GM06990 (cell line): ENCODE results near the gene CDC37L1.

Source experiments
- DNase-seq: peaks from one replicate; pipeline ENCODE4 v3.0.0-alpha.2; 2011; ENCODE audit not compliant: insufficient read length; ENCODE audit errors: extremely low read depth
- H3K27me3 ChIP-seq: replicated peaks from 2 replicates; pipeline ENCODE4 v1.6.0; 2011; ENCODE audit warnings: low read length; ENCODE audit not compliant: control insufficient read depth, insufficient read depth
- H3K36me3 ChIP-seq: 2 replicates; pipeline ENCODE4 v1.5.1; 2011; ENCODE audit warnings: low read length; ENCODE audit not compliant: control insufficient read depth, insufficient read depth
- H3K4me3 ChIP-seq: replicated peaks from 2 replicates; pipeline ENCODE4 v1.5.1; 2011; ENCODE audit warnings: low read depth, mild to moderate bottlenecking, control low read depth, low read length
- CTCF ChIP-seq: IDR thresholded peaks from 2 replicates; pipeline ENCODE4 v1.5.1; 2011; ENCODE audit warnings: low read length, control low read depth, mild to moderate bottlenecking, inconsistent platforms; ENCODE audit not compliant: insufficient read depth, poor library complexity, severe bottlenecking

Gene CDC37L1

GRCh38 chr9:4679268-4680172, at the start of gene CDC37L1:
Gene CDC37L1, plus strand, starts transcription at chr9:4679569. Its CDS starts 199 bp downstream, at chr9:4679768.
- peak; percentile 66 for TF ChIP-seq CTCF
- DNase-seq: peak; percentile 99

GRCh38 chr9:4630836-4631235, 48.5 kb upstream of the CDC37L1 start:
- DNase-seq: no peak
- no peaks in the 10 kb centered on the region for H3K27me3 ChIP-seq
- no peak overlapping the region for H3K4me3 ChIP-seq
- no peak for TF ChIP-seq CTCF
- no peaks in the 10 kb centered on the region for H3K36me3 ChIP-seq

More at GRCh38 chr9:4679268-4680172, at the start of gene CDC37L1:
- Histone ChIP-seq H3K36me3 (no peaks in the 10 kb centered on the region; the same call in 1 of the 2 replicates), H3K27me3 (no peaks in the 10 kb centered on the region), H3K4me3 (peak within 1 kb of the TSS; percentile 90)

- H3K27me3 ChIP-seq: no peaks in the 10 kb centered on the region
- H3K4me3 ChIP-seq: no peak overlapping the region
- DNase-seq: no peak
- H3K36me3 ChIP-seq: no peaks in the 10 kb centered on the region
- TF ChIP-seq CTCF: no peak
Measured at GRCh38 chr9:4638968-4639367, 40.4 kb upstream of the CDC37L1 start.

- Histone ChIP-seq H3K27me3 (no peaks in the 10 kb centered on the region), H3K4me3 (no peak overlapping the region), H3K36me3 (no peaks in the 10 kb centered on the region)
- TF ChIP-seq CTCF: no peak
- no peak for DNase-seq
Measured at GRCh38 chr9:4639420-4639819, 39.9 kb upstream of the CDC37L1 start.

- Histone ChIP-seq H3K36me3 (no peaks in the 10 kb centered on the region), H3K4me3 (no peak overlapping the region), H3K27me3 (no peaks in the 10 kb centered on the region)
- peak; percentile 12 for TF ChIP-seq CTCF
- DNase-seq: no peak
Measured at GRCh38 chr9:4640027-4640426, 39.3 kb upstream of the CDC37L1 start.
